ENCODE measurements around the gene LRP1B. TPM values are rescaled to one million over a fixed set of nuclear protein-coding genes. Genes with fewer than 3 reads are reported as not detected.

The LRP1B gene
- total RNA-seq, 2 experiments from 2014 or later, result not detected

DNA sequence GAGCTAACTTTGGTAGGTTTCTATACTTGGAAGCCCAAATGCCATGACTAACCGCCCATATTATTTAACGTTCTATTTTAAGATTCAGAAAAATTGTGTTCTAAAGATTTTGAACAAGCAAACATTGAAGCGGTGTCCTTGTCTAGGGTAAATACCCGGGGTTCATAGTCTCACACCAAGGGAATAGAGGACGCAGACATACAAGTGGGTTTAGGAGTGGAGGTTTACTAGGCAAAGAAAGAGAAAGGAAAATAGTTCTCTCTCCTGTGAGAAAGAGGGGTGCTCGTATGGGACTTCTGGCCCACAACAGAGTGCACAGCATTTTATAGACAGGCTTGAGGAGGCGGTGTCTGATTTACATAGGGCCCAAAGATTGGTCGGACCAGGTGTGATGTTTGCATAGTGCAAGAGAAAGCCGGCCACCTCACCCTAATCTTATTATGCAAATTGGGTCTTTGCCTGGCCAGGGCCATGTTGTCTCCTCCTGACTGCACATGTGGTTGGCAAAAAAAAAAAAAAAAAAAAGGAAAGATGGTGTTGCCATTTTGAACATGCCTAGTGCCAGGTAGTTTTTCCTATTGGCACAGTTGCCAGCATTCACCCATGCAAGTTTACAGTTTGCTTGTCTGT is 1062.6 kb downstream of the LRP1B start:
- Mint-ChIP-seq H3K4me1 (ENCODE audit: low read depth) (no peaks in the 10 kb centered on the region), H3K27me3 (no peaks in the 10 kb centered on the region), H3K36me3 (no peaks in the 10 kb centered on the region), H3K9me3 (peaks cover 10% of the 10 kb centered on the region), H3K27ac (no peak overlapping the region), H3K4me3 (no peak overlapping the region)
- ChIA-PET POLR2A (no interaction called here), CTCF (no interaction called here)
- intact Hi-C loops (cut with micrococcal nuclease), result no loop called here
- DNase-seq, result no peak

DNA sequence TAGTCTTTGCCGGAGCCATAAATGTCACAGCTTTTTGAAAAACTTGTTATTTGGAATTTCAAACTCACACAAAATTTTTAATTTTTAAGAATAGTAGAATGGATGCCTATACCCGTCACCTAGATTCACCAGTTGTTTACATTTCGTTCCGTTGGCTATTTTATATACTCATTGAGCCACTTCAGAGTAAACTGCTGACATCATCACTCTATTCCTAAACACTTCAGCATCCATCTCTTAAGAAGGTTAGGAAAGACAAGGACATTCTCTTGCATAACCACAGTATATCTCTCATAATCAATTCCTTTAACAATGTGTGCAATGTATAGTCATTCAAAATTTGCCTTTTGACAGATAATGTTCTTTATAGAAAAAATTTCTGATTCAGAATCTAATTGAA is 1065.8 kb downstream of the LRP1B start:
- ChIA-PET CTCF (no interaction called here), POLR2A (no interaction called here)
- Mint-ChIP-seq H3K27me3 (no peaks in the 10 kb centered on the region), H3K27ac (no peak overlapping the region), H3K4me1 (ENCODE audit: low read depth) (no peaks in the 10 kb centered on the region), H3K9me3 (peaks cover 11% of the 10 kb centered on the region), H3K36me3 (no peaks in the 10 kb centered on the region), H3K4me3 (no peak overlapping the region)
- DNase-seq, result no peak
- intact Hi-C loops (cut with micrococcal nuclease), result no loop called here

DNA sequence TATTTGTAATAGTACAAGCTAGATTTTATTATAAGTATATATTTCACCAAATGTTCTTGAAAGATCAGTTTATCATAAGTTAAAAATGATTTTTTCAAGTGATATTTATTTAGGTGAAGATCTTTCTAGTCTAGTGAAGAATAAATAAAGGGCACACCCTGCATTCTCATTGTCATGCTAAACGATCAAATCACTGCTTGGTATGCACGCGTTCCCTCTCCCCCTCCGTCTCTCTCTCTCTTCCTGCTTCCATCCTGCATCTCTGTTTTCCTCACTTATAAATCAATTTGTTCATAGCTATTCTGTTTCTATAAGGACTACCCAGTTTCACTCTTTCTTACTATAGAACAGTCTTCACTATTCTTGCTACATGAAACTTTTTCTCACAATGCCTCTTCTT is 1067.4 kb downstream of the LRP1B start:
- no peaks in the 10 kb centered on the region for H3K36me3 Mint-ChIP-seq
- no peaks in the 10 kb centered on the region for H3K4me1 Mint-ChIP-seq (ENCODE audit: low read depth)
- no peak for DNase-seq
- no peaks in the 10 kb centered on the region for H3K27me3 Mint-ChIP-seq
- ChIA-PET CTCF (no interaction called here), POLR2A (no interaction called here)
- intact Hi-C loops (cut with micrococcal nuclease), result no loop called here
- peaks cover 15% of the 10 kb centered on the region for H3K9me3 Mint-ChIP-seq
- no peak overlapping the region for H3K4me3 Mint-ChIP-seq
- no peak overlapping the region for H3K27ac Mint-ChIP-seq

DNA sequence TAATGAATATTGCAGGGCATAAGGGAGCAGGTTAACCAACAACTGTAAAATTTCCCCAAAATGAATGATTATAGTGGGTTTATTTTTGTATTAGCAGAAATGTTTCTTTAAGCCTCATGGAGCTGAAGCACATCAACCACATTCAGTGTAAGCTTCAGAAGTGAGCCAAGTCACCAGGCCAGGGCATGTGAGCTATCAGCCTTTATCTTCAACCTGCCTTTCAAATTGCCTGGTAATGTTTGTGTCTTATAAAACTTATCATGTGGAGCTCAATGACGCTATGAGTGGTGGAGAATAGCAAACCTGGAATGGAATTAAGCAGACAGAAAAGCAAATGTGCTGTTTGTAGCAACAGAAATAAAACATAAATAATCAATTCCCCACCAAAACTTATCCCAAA is 1068.4 kb downstream of the LRP1B start:
- CTCF ChIA-PET, result no interaction called here
- no peak overlapping the region for H3K4me3 Mint-ChIP-seq

DNA sequence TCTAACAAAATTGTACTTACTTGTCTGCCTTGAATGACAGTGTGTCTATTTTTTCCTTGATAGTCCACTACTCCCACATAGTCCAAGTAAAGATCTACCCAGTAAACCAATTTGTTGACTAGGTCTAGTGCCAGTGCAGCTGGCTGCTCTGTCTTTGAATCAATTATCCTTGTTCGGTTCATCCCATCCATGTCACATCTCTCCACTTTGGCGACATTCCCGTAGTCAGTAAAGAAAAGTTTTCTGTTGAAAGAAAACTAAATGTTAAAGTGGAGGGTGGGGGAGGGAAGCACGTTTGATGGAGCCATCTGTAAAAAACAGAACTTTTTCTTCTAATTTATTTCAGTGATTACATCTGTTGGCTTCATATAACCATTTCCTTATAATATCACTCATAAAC is 1068.8 kb downstream of the LRP1B start:
- H3K4me1 Mint-ChIP-seq (ENCODE audit: low read depth), result no peaks in the 10 kb centered on the region
- H3K27me3 Mint-ChIP-seq, result no peaks in the 10 kb centered on the region
- DNase-seq, result no peak
- ChIA-PET CTCF (no interaction called here), POLR2A (no interaction called here)
- no peaks in the 10 kb centered on the region for H3K36me3 Mint-ChIP-seq
- H3K4me3 Mint-ChIP-seq, result no peak overlapping the region
- intact Hi-C loops (cut with micrococcal nuclease), result no loop called here
- no peak overlapping the region for H3K27ac Mint-ChIP-seq
- peaks cover 6% of the 10 kb centered on the region for H3K9me3 Mint-ChIP-seq

More for the DNA sequence above, 1068.4 kb downstream of the LRP1B start:
- Mint-ChIP-seq H3K27me3 (no peaks in the 10 kb centered on the region), H3K9me3 (peaks cover 8% of the 10 kb centered on the region), H3K4me1 (ENCODE audit: low read depth) (no peaks in the 10 kb centered on the region), H3K36me3 (no peaks in the 10 kb centered on the region), H3K27ac (no peak overlapping the region)
- POLR2A ChIA-PET, result no interaction called here
- DNase-seq, result no peak
- intact Hi-C loops (cut with micrococcal nuclease), result no loop called here

DNA sequence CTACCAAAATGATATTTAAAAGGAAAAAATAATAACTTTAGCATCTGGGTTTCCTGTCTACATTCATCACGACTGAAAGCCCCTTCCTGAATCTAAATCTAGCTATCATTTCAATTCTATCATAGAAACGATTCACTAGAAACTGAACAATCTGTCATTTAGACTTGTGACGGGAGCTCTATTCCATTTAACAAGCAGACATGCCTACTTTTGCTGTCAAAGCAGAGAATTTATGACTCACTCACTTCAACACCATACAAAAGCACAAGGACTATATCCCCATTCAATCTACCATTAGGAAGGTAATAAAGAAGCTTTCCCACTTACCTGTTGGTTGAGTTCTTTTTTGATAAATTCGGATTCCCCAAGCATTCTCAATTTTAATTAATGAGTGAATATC is 1072.3 kb downstream of the LRP1B start:
- ChIA-PET CTCF (no interaction called here), POLR2A (no interaction called here)
- no peak overlapping the region for H3K4me3 Mint-ChIP-seq
- no peaks in the 10 kb centered on the region for H3K27me3 Mint-ChIP-seq
- peaks cover 11% of the 10 kb centered on the region for H3K9me3 Mint-ChIP-seq
- no peaks in the 10 kb centered on the region for H3K36me3 Mint-ChIP-seq
- intact Hi-C loops (cut with micrococcal nuclease), result no loop called here
- DNase-seq, result no peak
- H3K4me1 Mint-ChIP-seq (ENCODE audit: low read depth), result no peaks in the 10 kb centered on the region
- H3K27ac Mint-ChIP-seq, result no peak overlapping the region

DNA sequence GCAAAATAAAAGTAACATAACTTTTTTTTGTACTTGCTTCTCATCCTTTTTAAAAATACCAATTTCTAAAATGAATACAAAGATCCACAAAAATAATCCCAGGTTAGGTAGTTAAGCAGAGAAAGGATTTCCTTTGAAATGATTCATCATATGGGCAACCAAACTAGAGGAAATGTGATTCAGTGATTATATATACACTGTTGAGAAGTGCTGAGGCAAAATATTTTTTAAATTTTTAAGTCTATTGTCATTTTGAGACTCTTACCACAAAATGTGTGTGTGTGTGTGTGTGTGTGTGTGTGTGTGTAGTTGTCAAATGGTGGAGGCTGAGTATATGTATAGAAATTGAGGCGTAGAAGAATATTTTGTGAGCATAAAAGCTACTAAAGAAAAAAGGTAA is 1075.3 kb downstream of the LRP1B start:
- POLR2A ChIA-PET, result no interaction called here
- Mint-ChIP-seq H3K4me1 (ENCODE audit: low read depth) (no peaks in the 10 kb centered on the region), H3K9me3 (peaks cover 19% of the 10 kb centered on the region), H3K4me3 (no peak overlapping the region), H3K36me3 (no peaks in the 10 kb centered on the region), H3K27ac (no peak overlapping the region), H3K27me3 (no peaks in the 10 kb centered on the region)
- CTCF ChIA-PET, result no interaction called here
- DNase-seq, result no peak
- intact Hi-C loops (cut with micrococcal nuclease), result no loop called here

DNA sequence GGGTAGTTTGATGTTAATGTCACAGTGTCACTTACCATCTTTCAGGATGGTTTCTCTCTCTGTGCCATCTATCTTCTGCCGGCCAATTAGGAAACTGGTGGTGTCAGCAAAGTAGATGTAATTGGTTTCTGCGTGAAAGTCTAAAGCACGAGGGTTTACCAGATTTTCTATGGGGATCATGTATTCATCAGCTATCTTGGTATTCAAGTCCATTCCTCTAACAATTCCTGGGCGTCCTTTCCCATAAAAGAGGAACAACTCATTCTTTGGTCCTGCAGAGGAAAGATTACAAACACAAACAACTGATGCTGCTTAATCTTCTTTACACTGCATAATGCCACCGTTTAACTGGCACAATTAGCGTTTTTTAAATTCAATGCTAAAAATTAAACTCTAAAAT is 1081.9 kb downstream of the LRP1B start:
- no peak for DNase-seq
- H3K9me3 Mint-ChIP-seq, result peaks cover 24% of the 10 kb centered on the region
- no peaks in the 10 kb centered on the region for H3K36me3 Mint-ChIP-seq
- H3K27ac Mint-ChIP-seq, result no peak overlapping the region
- ChIA-PET CTCF (no interaction called here), POLR2A (no interaction called here)
- intact Hi-C loops (cut with micrococcal nuclease), result no loop called here
- no peaks in the 10 kb centered on the region for H3K4me1 Mint-ChIP-seq (ENCODE audit: low read depth)
- no peaks in the 10 kb centered on the region for H3K27me3 Mint-ChIP-seq
- no peak overlapping the region for H3K4me3 Mint-ChIP-seq

DNA sequence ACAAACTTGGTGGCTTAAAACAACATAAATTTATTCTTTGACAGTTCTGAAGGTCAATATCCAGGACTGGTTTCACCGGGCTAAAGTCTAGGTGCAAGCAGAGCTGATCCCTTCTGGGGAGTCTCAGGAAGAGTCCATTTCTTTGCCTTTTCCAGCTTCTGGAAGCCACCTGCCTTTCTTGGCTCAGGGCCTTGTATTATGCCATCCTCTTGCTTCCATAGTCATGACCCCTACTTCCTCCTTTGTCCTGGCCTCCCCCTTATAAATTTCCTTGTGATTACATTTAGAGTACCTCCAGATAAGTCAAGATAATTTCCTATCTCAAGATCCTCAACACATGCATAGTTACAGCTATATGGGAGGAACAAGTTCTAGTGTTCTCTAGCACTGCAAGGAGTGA is 1089.5 kb downstream of the LRP1B start:
- ChIA-PET CTCF (no interaction called here), POLR2A (no interaction called here)
- Mint-ChIP-seq H3K36me3 (no peaks in the 10 kb centered on the region), H3K4me3 (no peak overlapping the region), H3K4me1 (ENCODE audit: low read depth) (no peaks in the 10 kb centered on the region), H3K27me3 (no peaks in the 10 kb centered on the region), H3K27ac (no peak overlapping the region), H3K9me3 (peaks cover 20% of the 10 kb centered on the region)
- no peak for DNase-seq
- intact Hi-C loops (cut with micrococcal nuclease), result no loop called here

DNA sequence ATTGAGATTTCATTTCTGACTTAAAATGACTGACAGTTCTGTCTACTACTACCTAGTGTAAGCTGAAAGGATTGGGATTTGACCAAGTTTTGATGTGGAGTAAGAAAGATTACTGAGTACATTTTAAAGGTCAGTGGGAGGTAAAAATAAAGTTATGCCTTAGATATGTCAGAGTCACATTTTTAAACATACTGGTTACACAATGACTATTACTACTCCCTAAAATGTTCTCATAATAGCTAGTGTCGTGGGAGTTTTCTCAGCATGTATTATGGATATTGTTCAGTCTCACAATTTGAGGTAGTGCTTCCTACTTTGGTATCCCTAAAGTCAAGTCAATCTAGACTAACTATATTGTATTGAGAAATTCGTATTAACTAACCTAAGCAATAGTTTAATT is 1092.5 kb downstream of the LRP1B start:
- ChIA-PET CTCF (no interaction called here), POLR2A (no interaction called here)
- no peaks in the 10 kb centered on the region for H3K4me1 Mint-ChIP-seq (ENCODE audit: low read depth)
- H3K27ac Mint-ChIP-seq, result no peak overlapping the region
- peaks cover 24% of the 10 kb centered on the region for H3K9me3 Mint-ChIP-seq
- DNase-seq, result no peak
- intact Hi-C loops (cut with micrococcal nuclease), result no loop called here
- H3K36me3 Mint-ChIP-seq, result no peaks in the 10 kb centered on the region
- H3K4me3 Mint-ChIP-seq, result no peak overlapping the region
- H3K27me3 Mint-ChIP-seq, result no peaks in the 10 kb centered on the region

DNA sequence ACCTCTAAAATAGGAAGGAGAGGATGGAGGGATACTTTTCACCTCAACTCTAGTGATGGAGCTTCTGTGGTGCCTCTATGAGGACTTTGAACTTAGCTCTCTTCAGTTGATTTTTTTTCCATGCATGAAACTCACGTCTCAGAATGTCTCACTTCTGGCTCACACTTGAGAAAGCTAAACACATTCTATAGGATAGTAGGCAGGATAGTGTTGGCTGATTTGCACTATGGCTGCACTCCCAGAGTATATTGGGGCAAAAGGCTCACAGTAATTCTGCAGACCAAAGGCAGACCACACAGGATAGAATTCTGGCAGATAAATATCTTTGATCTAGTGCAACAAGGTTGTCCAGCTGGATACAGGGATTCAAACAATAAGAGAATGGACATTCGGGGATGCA is 1093.5 kb downstream of the LRP1B start:
- H3K9me3 Mint-ChIP-seq, result peaks cover 24% of the 10 kb centered on the region
- intact Hi-C loops (cut with micrococcal nuclease), result no loop called here
- H3K4me1 Mint-ChIP-seq (ENCODE audit: low read depth), result no peaks in the 10 kb centered on the region
- ChIA-PET CTCF (no interaction called here), POLR2A (no interaction called here)
- H3K27ac Mint-ChIP-seq, result no peak overlapping the region
- H3K4me3 Mint-ChIP-seq, result no peak overlapping the region
- no peak for DNase-seq
- H3K36me3 Mint-ChIP-seq, result no peaks in the 10 kb centered on the region
- H3K27me3 Mint-ChIP-seq, result no peaks in the 10 kb centered on the region

DNA sequence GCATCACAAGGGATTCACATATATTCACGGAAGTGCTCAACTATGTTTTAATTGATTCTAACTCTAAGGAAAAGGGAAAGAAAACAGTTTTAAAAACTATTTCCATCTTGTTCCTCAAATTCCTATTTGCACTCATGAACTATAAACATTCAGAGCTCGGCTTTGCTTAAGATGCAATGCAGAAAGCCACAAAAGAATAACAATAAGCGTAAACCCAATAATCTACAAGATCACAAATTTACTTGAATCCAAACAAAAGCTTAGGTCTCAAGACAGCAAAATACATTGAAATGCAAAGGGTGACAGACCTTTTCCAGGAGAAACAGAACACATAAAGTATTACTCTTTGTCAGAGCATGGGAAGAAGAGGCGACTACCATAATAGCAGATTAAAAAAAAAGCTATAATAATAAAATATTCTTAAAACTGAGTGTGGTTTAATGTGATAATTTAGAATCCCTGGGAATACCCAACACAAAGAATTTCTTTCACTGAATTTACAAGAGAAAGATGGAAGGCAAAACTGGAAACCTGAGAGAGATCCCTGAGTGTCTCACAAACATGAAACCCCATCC is 1094.9 kb downstream of the LRP1B start:
- Mint-ChIP-seq H3K4me1 (ENCODE audit: low read depth) (no peaks in the 10 kb centered on the region), H3K4me3 (no peak overlapping the region), H3K27me3 (no peaks in the 10 kb centered on the region), H3K36me3 (no peaks in the 10 kb centered on the region), H3K27ac (no peak overlapping the region), H3K9me3 (peaks cover 19% of the 10 kb centered on the region)
- DNase-seq, result no peak
- CTCF ChIA-PET, result no interaction called here
- intact Hi-C loops (cut with micrococcal nuclease), result no loop called here
- POLR2A ChIA-PET, result no interaction called here

DNA sequence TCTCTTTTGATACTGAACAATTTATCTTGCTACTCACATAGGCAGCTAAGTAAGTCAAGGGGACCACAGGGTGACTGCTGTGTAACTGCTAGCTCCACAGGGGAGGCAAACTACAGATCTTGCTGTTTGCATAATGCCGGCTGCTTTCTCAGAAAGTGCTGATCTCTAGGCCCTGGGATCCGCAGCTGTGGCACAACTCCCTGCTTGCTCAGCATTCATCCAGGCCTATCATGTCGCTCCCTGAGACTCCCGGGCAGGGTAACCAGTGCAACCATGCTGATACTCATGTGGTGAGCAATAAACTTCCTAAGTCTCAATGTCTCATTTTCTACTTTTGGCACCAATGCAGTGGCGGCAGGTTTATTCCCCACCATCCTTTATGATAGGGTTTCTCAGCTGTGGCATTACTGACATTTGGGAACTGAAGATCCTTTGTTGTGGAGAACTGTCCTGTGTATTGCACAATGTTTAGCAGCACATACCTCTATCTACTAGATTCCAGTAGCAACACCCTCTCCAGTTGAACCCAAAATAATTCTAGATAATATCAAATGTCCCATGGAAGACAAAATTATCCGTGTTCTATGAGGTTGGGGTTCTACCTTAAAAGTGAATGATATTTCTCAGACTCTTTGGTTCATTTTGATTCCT is 1101.3 kb downstream of the LRP1B start:
- H3K4me3 Mint-ChIP-seq, result no peak overlapping the region
- no peaks in the 10 kb centered on the region for H3K27me3 Mint-ChIP-seq
- no peaks in the 10 kb centered on the region for H3K4me1 Mint-ChIP-seq (ENCODE audit: low read depth)
- DNase-seq, result no peak
- ChIA-PET CTCF (no interaction called here), POLR2A (no interaction called here)
- intact Hi-C loops (cut with micrococcal nuclease), result no loop called here
- H3K9me3 Mint-ChIP-seq, result peaks cover 26% of the 10 kb centered on the region
- H3K36me3 Mint-ChIP-seq, result no peaks in the 10 kb centered on the region
- H3K27ac Mint-ChIP-seq, result no peak overlapping the region

All from activated CD4-positive, alpha-beta memory T cell treated with anti-CD3 and anti-CD28 coated beads for 36 hours (primary cell).